ENCODE measurements around the gene CREB3L1.

DNA sequence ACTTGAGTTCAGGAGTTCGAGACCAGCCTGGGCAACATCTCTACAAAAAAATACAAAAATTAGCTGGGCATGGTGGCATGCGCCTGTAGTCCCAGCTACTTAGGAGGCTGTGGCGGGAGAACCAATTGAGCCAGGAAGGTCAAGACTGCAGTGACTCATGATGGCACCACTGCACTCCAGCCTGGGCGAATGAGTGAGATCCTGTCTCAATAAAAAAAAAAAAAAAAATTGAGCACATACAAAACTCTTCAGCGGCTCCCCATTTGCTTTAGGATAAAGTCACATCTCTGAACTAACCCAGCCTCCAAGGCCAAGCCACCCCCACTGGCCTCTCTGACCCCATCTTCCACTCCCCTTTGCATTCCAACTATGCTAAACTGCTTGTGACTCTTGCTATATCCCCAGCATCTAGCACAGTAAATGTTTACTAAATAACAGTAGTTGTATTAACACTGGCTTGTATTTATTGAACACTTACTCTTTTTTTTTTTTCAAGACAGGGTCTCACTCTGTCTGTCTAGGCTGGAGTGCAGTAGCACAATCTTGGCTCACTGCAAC, 28.9 kb downstream of the CREB3L1 start:
- TF ChIP-seq, protein P1, sequence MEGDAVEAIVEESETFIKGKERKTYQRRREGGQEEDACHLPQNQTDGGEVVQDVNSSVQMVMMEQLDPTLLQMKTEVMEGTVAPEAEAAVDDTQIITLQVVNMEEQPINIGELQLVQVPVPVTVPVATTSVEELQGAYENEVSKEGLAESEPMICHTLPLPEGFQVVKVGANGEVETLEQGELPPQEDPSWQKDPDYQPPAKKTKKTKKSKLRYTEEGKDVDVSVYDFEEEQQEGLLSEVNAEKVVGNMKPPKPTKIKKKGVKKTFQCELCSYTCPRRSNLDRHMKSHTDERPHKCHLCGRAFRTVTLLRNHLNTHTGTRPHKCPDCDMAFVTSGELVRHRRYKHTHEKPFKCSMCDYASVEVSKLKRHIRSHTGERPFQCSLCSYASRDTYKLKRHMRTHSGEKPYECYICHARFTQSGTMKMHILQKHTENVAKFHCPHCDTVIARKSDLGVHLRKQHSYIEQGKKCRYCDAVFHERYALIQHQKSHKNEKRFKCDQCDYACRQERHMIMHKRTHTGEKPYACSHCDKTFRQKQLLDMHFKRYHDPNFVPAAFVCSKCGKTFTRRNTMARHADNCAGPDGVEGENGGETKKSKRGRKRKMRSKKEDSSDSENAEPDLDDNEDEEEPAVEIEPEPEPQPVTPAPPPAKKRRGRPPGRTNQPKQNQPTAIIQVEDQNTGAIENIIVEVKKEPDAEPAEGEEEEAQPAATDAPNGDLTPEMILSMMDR (IDR thresholded peaks at IDR 0.05): no peak
- TF ChIP-seq POLR2A (IDR thresholded peaks at IDR 0.05) (no peak), POLR2AphosphoS5 (IDR thresholded peaks at IDR 0.05) (no peak), EP300 (IDR thresholded peaks at IDR 0.05) (no peak)

All from gastroesophageal sphincter (tissue), 3 donors.